ENCODE data around the gene TPST2.
"Not testable (repeated sequence)": the region's sequence is repeated elsewhere in the genome, so short reads cannot be mapped to it uniquely, and the experiment has no call there.

The TPST2 gene

GRCh38 chr22:26589845-26590736 lies at the start of gene TPST2:
TSS of gene TPST2 (minus strand) at chr22:26590132. CDS start at chr22:26541630, 48,502 bp downstream.
- DNase-seq = peak; percentile 57 to 59

- no peak for DNase-seq
Observed at GRCh38 chr22:26636296-26636695, 46.4 kb upstream of the TPST2 start.

- no peak for DNase-seq
Observed at GRCh38 chr22:26635117-26635516, 45.2 kb upstream of the TPST2 start.

- no peak for DNase-seq
Observed at GRCh38 chr22:26634189-26634588, 44.3 kb upstream of the TPST2 start.

GRCh38 chr22:26632422-26633155 lies 42.7 kb upstream of the TPST2 start:
- no peak for DNase-seq

- DNase-seq = no peak
Observed at GRCh38 chr22:26631282-26631681, 41.4 kb upstream of the TPST2 start.

- DNase-seq = no peak
Observed at GRCh38 chr22:26629988-26630761, 40.2 kb upstream of the TPST2 start.

GRCh38 chr22:26624803-26625202 lies 34.9 kb upstream of the TPST2 start:
- no peak for DNase-seq

- DNase-seq = no peak
Observed at GRCh38 chr22:26623984-26624383, 34.1 kb upstream of the TPST2 start.

- no peak for DNase-seq
Observed at GRCh38 chr22:26621663-26622062, 31.7 kb upstream of the TPST2 start, which contains the start of gene CRYBA4. TSS of gene CRYBA4 (plus strand) at chr22:26621963. CDS start at chr22:26622597, 634 bp downstream.

GRCh38 chr22:26620197-26620596 lies 30.3 kb upstream of the TPST2 start:
- no peak for DNase-seq

- DNase-seq = no peak
Observed at GRCh38 chr22:26619510-26619909, 29.6 kb upstream of the TPST2 start.

GRCh38 chr22:26618455-26618854 lies 28.5 kb upstream of the TPST2 start:
- no peak for DNase-seq

- peak; percentile 20 to 55 for DNase-seq
Observed at GRCh38 chr22:26617271-26618199, 27.6 kb upstream of the TPST2 start, which contains the start of gene CRYBB1. TSS of gene CRYBB1 (minus strand) at chr22:26618027. CDS start at chr22:26616319, 1,708 bp downstream.

GRCh38 chr22:26616650-26617049 lies 26.7 kb upstream of the TPST2 start:
- DNase-seq = no peak

GRCh38 chr22:26615830-26616435 lies 26.0 kb upstream of the TPST2 start:
- DNase-seq = no peak

GRCh38 chr22:26615149-26615548 lies 25.2 kb upstream of the TPST2 start:
- DNase-seq = no peak

- no peak for DNase-seq
Observed at GRCh38 chr22:26614322-26614721, 24.4 kb upstream of the TPST2 start.

- DNase-seq = not testable (repeated sequence)
Observed at GRCh38 chr22:26613753-26614152, 23.8 kb upstream of the TPST2 start.

GRCh38 chr22:26612652-26613051 lies 22.7 kb upstream of the TPST2 start:
- no peak for DNase-seq

- no peak for DNase-seq
Observed at GRCh38 chr22:26610996-26611395, 21.1 kb upstream of the TPST2 start.
